GM12874 (cell line): Measurements from ENCODE around the gene C1QTNF1.

Experiments used
- TF ChIP-seq, protein P1 (sequence below): IDR thresholded peaks from 2 replicates; pipeline ENCODE4 v1.5.1; 2011; ENCODE audit warnings: low read depth, mild to moderate bottlenecking, control low read depth, low read length, moderate library complexity; ENCODE audit not compliant: insufficient read depth

Gene C1QTNF1

DNA sequence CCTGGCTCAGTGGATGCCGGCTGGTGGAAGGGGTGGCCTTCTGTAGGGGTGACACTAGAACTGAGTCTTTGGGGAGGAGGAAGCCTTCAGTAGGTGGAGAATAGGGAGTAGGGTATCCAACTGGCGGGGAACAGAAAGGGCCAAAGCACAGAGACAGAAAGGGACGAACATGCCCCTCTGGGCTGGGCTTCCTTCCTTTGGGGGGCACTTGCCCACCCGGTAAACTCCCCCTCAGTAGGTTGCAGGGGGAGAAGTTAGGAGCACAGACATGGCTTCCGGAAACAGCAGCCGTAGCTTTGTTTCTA lies 51.4 kb downstream of the C1QTNF1 start:
- TF ChIP-seq, protein P1, sequence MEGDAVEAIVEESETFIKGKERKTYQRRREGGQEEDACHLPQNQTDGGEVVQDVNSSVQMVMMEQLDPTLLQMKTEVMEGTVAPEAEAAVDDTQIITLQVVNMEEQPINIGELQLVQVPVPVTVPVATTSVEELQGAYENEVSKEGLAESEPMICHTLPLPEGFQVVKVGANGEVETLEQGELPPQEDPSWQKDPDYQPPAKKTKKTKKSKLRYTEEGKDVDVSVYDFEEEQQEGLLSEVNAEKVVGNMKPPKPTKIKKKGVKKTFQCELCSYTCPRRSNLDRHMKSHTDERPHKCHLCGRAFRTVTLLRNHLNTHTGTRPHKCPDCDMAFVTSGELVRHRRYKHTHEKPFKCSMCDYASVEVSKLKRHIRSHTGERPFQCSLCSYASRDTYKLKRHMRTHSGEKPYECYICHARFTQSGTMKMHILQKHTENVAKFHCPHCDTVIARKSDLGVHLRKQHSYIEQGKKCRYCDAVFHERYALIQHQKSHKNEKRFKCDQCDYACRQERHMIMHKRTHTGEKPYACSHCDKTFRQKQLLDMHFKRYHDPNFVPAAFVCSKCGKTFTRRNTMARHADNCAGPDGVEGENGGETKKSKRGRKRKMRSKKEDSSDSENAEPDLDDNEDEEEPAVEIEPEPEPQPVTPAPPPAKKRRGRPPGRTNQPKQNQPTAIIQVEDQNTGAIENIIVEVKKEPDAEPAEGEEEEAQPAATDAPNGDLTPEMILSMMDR, result no peak

DNA sequence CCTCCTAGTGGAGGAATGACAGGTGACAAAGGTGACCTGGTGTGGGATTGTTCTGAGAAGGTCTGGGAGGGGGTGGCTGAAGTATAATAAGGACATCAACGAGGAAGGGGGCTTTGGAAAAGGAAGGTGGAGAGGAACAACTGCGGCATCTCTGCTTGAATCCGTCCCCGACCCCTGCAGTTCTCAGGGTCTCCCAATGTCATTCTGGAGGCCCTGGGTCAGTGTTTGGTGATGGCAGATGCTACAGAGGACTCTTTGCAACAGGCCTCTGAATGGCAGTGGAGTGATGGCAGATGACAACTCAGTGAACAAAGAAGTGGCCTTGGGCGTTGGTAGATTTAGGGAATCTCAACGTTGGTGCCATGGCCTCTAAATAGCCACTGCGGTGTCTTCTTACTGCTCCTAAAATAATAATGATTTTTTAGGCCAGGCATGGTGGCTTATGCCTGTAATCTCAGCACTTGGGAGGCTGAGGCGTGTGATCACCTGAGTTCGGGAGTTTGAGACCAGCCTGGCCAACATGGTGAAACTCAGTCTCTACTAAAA lies 52.0 kb downstream of the C1QTNF1 start:
- TF ChIP-seq, protein P1, result no peak

DNA sequence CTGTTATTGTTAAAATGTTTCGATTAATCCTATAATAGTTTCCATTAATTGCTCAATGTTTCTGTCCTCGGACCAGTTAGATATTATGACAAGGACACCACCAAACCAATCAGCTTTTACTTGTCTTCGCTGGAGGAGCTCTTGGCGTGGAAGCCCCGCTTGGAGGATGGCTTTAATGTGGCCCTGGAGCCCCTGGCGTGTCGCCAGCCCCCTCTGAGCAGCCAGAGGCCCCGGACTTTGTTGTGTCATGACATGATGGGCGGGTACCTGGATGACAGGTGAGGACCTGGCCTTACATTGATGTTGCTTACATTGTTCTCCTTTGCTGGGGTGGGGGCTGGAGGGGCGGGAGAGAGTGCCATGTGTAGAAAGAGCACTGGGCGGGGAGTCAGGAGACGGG lies 53.6 kb downstream of the C1QTNF1 start:
- TF ChIP-seq, protein P1, result no peak

DNA sequence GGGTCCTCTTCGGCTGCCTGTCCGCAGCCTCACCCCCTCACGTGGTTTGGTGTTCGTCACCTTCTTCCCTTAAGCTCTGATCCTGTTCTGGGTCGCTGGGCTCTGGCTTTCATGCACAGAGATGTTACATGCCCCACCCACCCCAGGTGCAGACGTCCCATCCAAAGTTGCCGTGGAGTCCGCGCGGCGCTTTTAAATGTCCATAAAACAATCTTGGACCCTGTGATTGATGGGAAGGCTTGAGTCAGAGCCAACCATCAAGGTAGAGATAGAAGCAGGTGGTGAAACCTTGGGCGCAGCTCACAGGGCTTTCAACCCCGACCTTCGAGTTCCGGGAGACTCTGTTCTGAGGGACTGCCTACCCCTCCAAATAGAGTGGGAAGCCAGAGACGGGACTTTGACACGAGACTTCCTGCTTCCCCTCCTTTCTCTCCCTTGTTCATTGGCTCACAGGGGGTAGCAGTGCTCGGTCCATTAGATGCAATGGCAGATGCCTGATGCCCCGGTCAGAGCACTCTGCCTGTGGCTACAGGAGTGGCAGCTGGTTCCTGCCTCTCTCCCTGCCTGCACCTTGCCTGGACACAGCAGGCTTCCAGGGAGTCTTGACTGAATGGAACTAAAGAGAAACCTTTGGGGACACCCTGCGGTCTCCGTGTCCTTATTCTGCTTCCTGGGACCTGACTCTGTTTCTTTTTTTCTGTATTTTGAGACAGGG lies 54.7 kb downstream of the C1QTNF1 start:
- TF ChIP-seq, protein P1, result no peak

DNA sequence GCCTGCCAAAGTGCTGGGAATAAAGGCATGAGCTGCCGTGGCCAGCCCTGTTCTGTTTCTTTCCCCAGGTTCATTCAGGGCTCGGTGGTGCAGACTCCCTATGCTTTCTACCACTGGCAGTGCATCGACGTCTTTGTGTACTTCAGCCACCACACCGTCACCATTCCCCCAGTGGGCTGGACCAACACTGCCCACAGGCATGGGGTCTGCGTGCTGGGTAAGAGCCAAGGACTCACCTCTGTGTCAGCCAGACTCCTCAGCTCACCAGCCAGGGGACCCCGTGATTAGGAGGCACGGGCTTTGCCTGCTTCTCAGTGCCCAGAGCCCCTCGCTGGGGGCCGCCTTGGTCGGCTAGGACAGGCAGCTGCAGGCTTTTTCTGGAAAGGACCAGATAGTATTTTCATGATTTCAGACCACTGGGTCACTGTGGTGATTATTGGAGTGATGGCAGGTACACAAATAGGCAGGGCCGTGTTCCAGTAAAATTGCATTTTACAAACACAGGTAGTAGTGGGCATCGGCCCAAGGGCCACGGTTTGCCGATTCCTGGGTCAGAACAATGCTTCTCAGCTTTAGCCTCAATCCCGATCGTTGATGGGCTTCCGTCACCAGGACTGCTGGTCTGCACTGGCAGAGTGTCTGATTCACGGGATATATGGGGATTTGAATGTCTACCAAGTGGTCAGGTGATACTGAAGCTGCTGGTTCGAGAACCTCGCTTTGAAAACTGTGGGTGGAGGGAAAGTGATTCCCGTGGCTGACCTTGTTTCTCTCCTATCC lies 55.6 kb downstream of the C1QTNF1 start:
- TF ChIP-seq, protein P1, result no peak

DNA sequence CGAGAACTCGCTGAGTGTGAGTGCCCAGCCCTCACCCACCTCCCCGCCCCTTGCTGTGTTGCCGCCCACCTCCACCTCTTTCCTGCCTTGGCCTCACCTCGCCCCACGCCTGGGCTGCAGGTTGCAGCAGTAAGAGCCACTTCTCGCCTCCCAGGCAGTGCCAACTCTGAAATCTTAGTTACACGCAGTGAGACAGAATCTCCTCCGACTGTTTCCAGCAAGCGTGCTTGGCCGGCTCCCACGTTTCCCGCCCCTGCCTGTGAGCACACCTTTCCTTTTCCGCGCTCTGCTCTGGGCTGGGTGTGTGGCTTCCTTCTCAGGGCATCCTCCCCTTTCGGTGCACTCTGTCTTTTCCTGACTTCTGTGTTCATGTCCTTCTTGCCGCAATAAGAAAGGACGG lies 56.4 kb downstream of the C1QTNF1 start:
- TF ChIP-seq, protein P1, result no peak

DNA sequence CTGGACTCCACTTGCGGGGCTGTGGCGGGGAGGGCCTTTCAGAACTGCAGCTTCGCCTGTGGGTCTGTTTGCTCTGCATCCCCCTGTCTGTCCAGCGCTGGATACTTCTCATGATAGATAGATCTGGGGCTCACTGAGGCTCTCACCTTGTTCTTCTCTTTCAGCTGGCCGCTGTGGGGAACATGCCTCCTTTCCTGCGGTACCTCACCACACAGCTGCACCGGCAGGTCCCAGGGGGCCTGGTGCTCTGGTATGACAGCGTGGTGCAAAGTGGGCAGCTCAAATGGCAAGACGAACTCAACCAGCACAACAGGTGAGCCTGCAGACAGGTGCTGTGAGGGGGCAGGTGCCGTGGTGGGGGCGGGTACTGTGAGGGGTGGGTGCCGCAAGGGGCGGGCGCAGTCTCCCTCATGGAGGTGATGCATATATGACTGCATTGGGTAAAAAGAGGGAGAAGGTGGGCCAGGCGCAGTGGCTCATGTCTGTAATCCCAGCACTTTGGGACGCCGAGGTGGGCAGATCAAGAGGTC lies 56.9 kb downstream of the C1QTNF1 start:
- TF ChIP-seq, protein P1, result no peak
